ENCODE measurements around the gene ABHD14A. TPM values are rescaled to one million over a fixed set of nuclear protein-coding genes. Genes with fewer than 3 reads are reported as not detected.

The ABHD14A gene
- total RNA-seq: 10 to 100 TPM; 13.2 to 14.1 TPM

GRCh38 chr3:51974963-51975851 lies at the start of gene ABHD14A:
ABHD14A (plus strand) TSS chr3:51975064; CDS start chr3:51975136, 72 bp downstream.

GRCh38 chr3:51941798-51942602 lies 32.9 kb upstream of the ABHD14A start, which contains the start of the genes PARP3 and RRP9:
PARP3 (plus strand) TSS chr3:51942363; CDS start chr3:51943356, 993 bp downstream.
RRP9 (minus strand) TSS chr3:51941904; CDS start chr3:51941867, 37 bp downstream.

GRCh38 chr3:51955175-51955892 lies 19.5 kb upstream of the ABHD14A start, which contains the start of gene GPR62:
GPR62 (plus strand) TSS chr3:51955381; CDS start chr3:51955653, 272 bp downstream.

GRCh38 chr3:51967384-51968169 lies 7.3 kb upstream of the ABHD14A start, which contains the start of gene PCBP4:
PCBP4 (minus strand) TSS chr3:51967454; CDS start chr3:51961240, 6,214 bp downstream.

GRCh38 chr3:51982838-51983577 lies 8.1 kb downstream of the ABHD14A start, which contains the start of gene ACY1:
ACY1 (plus strand) TSS chr3:51983535; CDS start chr3:51984065, 530 bp downstream.

GRCh38 chr3:51995346-51996163 lies 20.7 kb downstream of the ABHD14A start, which contains the start of gene RPL29:
RPL29 (minus strand) TSS chr3:51995895; CDS start chr3:51995461, 434 bp downstream.

Other genes with a start within 250 kb of the ABHD14A start
- not detected for gene IQCF6, start 195.8 kb upstream of the ABHD14A start, total RNA-seq
- gene IQCF2, start 113.4 kb upstream of the ABHD14A start, total RNA-seq: not detected
- not detected for gene IQCF5, start 99.5 kb upstream of the ABHD14A start, total RNA-seq
- not detected for gene IQCF1, start 71.7 kb upstream of the ABHD14A start, total RNA-seq
- gene RRP9, start 33.2 kb upstream of the ABHD14A start, total RNA-seq: 10 to 100 TPM; 18.8 to 19.4 TPM
- 10 to 100 TPM; 22.1 to 23.2 TPM for gene PARP3, start 32.7 kb upstream of the ABHD14A start, total RNA-seq
- gene GPR62, start 19.7 kb upstream of the ABHD14A start, total RNA-seq: not detected
- 10 to 100 TPM; 23.5 to 25.3 TPM for gene PCBP4, start 7.6 kb upstream of the ABHD14A start, total RNA-seq
- 10 to 100 TPM; 65.8 to 68.9 TPM for gene ABHD14B, start 1.0 kb upstream of the ABHD14A start, total RNA-seq
- gene ACY1, start 8.5 kb downstream of the ABHD14A start, total RNA-seq: 10 to 100 TPM; 27.8 to 28.8 TPM
- gene RPL29, start 20.8 kb downstream of the ABHD14A start, total RNA-seq: 1,000 to 10,000 TPM; 1,560 to 1,569 TPM
- 10 to 100 TPM; 43.2 to 44.0 TPM for gene DUSP7, start 81.5 kb downstream of the ABHD14A start, total RNA-seq
- 10 to 100 TPM; 19.1 to 20.2 TPM for gene POC1A, start 179.4 kb downstream of the ABHD14A start, total RNA-seq
- gene ALAS1, start 223.1 kb downstream of the ABHD14A start, total RNA-seq: 10 to 100 TPM; 43.4 to 45.6 TPM

All from activated naive CD4-positive, alpha-beta T cell treated with anti-CD3 and anti-CD28 coated beads, Interleukin-2, amount 10 ng/mL, durations not matched to agents 5 hours and 36 hours (primary cell).